Measurements from ENCODE around the gene SLC4A8. TPM values are rescaled to one million over a fixed set of nuclear protein-coding genes. Genes with fewer than 3 reads are reported as not detected.

SLC4A8 gene
- total RNA-seq, 4 donors from 2014 or later: 0.46 to 1.7 (median 0.90) TPM

DNA sequence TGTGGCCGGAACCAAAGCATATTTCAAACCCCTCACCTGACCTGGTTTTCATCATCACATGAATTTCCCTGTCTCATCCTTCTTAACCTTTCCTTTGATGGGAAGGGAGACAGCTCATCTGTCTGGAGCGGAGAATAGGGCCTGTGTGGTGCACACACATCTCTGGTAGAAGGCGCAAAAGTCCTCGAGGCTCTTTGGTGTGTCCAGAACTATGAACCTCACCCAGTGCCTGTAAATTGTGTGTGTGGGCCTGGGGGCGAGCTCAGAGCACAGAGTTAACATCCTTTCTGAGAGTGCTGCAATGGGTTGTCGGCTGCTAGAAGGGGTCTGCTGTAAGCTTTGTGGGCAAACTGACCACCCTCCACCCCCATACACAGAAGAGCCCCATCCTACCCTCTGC lies 34.2 kb upstream of the SLC4A8 start:
- peaks cover 13 to 22% (median 18%) of the 10 kb centered on the region in 4 donors for H3K4me1 ChIP-seq
- no peaks in the 10 kb centered on the region for H3K36me3 ChIP-seq
- no peaks in the 10 kb centered on the region for H3K9me3 ChIP-seq
- no peak for TF ChIP-seq POLR2AphosphoS5 (IDR thresholded peaks at IDR 0.05)
- TF ChIP-seq, protein P1, sequence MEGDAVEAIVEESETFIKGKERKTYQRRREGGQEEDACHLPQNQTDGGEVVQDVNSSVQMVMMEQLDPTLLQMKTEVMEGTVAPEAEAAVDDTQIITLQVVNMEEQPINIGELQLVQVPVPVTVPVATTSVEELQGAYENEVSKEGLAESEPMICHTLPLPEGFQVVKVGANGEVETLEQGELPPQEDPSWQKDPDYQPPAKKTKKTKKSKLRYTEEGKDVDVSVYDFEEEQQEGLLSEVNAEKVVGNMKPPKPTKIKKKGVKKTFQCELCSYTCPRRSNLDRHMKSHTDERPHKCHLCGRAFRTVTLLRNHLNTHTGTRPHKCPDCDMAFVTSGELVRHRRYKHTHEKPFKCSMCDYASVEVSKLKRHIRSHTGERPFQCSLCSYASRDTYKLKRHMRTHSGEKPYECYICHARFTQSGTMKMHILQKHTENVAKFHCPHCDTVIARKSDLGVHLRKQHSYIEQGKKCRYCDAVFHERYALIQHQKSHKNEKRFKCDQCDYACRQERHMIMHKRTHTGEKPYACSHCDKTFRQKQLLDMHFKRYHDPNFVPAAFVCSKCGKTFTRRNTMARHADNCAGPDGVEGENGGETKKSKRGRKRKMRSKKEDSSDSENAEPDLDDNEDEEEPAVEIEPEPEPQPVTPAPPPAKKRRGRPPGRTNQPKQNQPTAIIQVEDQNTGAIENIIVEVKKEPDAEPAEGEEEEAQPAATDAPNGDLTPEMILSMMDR (IDR thresholded peaks at IDR 0.05): no peak
- no peak for TF ChIP-seq EP300 (IDR thresholded peaks at IDR 0.05)
- TF ChIP-seq POLR2A (IDR thresholded peaks at IDR 0.05; ENCODE audit: low read depth): no peak
- H3K27me3 ChIP-seq: peaks cover 0 to 45% (median 18%) of the 10 kb centered on the region in 4 donors
- intact Hi-C loops (cut with DNase I): no loop called here
- no peak overlapping the region for H3K4me3 ChIP-seq
- WGBS: 91% methylated on average over 6 of the region's 6 CpGs
- no peak overlapping the region for H3K27ac ChIP-seq (replicated peaks in 1 of 4)
- no peak for DNase-seq (ENCODE audit: extremely low spot score)

DNA sequence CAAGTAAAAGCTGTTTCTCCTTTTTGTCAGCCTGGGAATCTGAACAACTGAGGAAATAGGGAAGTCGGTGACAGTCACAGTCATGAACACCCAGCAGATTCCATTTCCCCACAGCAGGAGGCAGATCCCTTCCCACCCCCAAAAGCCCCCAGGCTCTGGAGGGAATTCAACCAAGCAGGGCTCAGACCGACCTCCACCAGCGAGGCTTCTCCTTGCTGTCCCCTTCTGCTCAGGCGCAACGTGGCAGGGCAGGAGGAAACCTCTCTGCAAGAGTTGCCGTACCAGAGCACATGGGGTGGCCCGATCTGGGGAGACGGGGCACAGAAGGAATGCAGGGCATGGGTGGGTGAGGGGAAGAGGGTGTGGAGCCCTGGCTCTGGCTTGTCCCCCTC lies 33.7 kb upstream of the SLC4A8 start:
- Histone ChIP-seq H3K4me3 (peak overlapping the region; percentile 54 to 67 (median 56)), H3K9me3 (no peaks in the 10 kb centered on the region), H3K4me1 (peaks cover 13 to 22% (median 18%) of the 10 kb centered on the region in 4 donors), H3K36me3 (no peaks in the 10 kb centered on the region), H3K27me3 (peaks cover 0 to 48% (median 18%) of the 10 kb centered on the region in 4 donors), H3K27ac (replicated peaks in 1 of 4) (peak overlapping the region; percentile 16 to 48 (median 30))
- no peak for TF ChIP-seq POLR2AphosphoS5 (IDR thresholded peaks at IDR 0.05)
- TF ChIP-seq, protein P1 (IDR thresholded peaks at IDR 0.05): no peak
- WGBS: 22% methylated on average over 1 of the region's 8 CpGs
- DNase-seq (ENCODE audit: extremely low spot score): no peak
- intact Hi-C loops (cut with DNase I): no loop called here

DNA sequence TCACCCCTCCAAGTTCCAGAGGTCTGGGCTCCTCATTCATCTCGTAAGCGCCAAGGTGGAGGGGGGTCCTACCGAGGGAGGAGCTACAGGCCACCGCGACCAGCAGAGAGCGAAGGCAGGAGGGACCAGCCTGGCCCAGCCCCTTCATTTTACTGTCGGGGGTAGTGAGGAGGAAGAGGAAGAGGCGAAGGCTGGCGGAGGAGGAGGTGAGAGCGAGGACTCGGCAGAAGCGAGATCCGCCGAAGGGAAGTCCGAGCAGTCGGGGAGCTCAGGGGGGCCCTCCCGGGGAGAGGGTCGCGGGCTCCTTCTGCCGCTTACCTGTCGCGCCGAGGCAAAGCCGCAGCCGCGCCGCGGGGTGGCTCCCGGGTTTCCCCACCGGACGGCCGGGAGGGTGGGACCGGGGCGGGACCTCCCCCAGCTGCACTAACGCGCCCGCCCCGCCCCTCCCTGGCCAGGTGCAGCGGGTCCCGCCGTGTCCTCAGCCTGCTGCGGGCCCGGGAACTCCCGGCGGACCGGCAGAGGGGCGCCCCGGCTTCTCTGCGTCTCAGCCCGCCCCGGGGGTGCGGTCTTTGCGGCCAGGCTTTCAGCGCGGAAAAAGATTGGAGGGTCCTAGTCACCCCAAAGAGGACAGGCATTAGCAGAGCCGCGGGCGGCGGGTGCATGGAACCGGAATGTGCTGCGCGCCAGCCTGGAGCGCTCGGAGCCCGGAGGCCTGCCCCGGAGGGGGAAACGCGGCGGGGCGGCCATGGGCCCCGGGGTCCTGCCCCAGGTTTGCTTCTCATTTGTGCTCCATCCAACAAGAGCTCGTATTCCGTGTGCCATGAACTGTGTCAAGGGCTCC lies 33.1 kb upstream of the SLC4A8 start, which contains the start of gene GALNT6:
Gene GALNT6, minus strand, starts transcription at position 124 of the 841 bp plus-strand sequence. CDS start 11,625 bp downstream, outside the sequence.
- Histone ChIP-seq H3K4me3 (peak within 1 kb of the TSS; percentile 54 to 67 (median 56)), H3K36me3 (no peaks in the 10 kb centered on the region), H3K4me1 (peaks cover 13 to 22% (median 18%) of the 10 kb centered on the region in 4 donors), H3K9me3 (no peaks in the 10 kb centered on the region), H3K27me3 (peaks cover 0 to 48% (median 18%) of the 10 kb centered on the region in 4 donors), H3K27ac (replicated peaks in 1 of 4) (peak within 1 kb of the TSS; percentile 16 to 48 (median 30))
- intact Hi-C loops (cut with DNase I): no loop called here
- WGBS: 3% methylated on average over 26 of the region's 73 CpGs
- no peak for DNase-seq (ENCODE audit: extremely low spot score)
- TF ChIP-seq POLR2AphosphoS5 (IDR thresholded peaks at IDR 0.05) (no peak), POLR2A (IDR thresholded peaks at IDR 0.05; ENCODE audit: low read depth) (no peak), EP300 (IDR thresholded peaks at IDR 0.05) (no peak)
- TF ChIP-seq, protein P1 (IDR thresholded peaks at IDR 0.05): no peak

DNA sequence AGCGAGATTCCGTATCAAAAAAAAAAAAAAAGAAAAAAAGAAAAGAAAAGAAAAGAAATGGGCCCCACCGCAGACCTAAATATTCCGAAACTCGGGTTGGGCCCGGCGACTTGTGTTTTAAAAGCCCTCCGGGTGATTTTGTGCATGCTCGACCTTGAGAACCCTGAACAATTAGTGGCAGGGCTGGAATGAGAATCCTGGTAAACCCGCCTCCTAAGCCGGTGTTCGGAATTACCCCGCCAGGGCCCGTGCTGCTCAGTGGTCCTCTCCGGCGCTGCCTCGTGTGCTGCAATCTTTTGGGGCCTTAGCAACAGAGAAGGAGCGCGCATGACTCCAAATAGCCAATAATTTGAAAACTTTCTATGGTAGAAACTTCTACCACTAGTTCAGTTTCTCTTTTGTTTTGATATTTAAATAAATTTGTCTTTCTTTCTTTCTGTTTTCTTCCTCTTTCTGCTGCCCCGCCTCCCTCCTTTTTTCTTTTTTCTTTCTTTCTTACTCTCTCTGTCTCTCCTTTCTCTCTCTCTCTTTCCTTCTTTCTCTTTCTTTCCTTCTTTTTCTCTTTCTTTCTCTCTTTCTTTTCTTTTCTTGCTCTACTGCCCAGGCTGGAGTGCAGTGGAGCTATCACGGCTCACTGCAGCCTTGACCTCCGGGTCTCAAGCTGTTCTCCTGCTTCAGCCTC lies 31.9 kb upstream of the SLC4A8 start:
- H3K4me3 ChIP-seq: peak overlapping the region; percentile 12 to 67 (median 56)
- no peak for DNase-seq (ENCODE audit: extremely low spot score)
- H3K27me3 ChIP-seq: peaks cover 0 to 48% (median 18%) of the 10 kb centered on the region in 4 donors
- no peaks in the 10 kb centered on the region for H3K36me3 ChIP-seq
- no peak overlapping the region for H3K27ac ChIP-seq (replicated peaks in 1 of 4)
- 71% methylated on average over 21 of the region's 22 CpGs for WGBS
- intact Hi-C loops (cut with DNase I): no loop called here
- TF ChIP-seq POLR2A (IDR thresholded peaks at IDR 0.05; ENCODE audit: low read depth): no peak
- TF ChIP-seq, protein P1 (IDR thresholded peaks at IDR 0.05): no peak
- H3K9me3 ChIP-seq: no peaks in the 10 kb centered on the region
- H3K4me1 ChIP-seq: peaks cover 13 to 22% (median 18%) of the 10 kb centered on the region in 4 donors
